GM21381 (cell line): ENCODE measurements around the gene GREB1.

ENCODE experiments used
- ATAC-seq: cut with Tn5 transposase; IDR thresholded peaks from one replicate; pipeline ENCODE4 v1.9.1; 2021; ENCODE audit warnings: mild to moderate bottlenecking, moderate library complexity; ENCODE audit not compliant: unreplicated experiment

The GREB1 gene

GRCh38 chr2:11533278-11534070 lies at the start of gene GREB1:
GREB1 (plus strand) TSS chr2:11534045; CDS start chr2:11556615, 22,570 bp downstream.
- no peak for ATAC-seq

- no peak for ATAC-seq
Measured at GRCh38 chr2:11488809-11489208, 45.0 kb upstream of the GREB1 start.

- ATAC-seq = no peak
Measured at GRCh38 chr2:11490194-11490593, 43.7 kb upstream of the GREB1 start.

GRCh38 chr2:11491348-11491933 lies 42.4 kb upstream of the GREB1 start:
- no peak for ATAC-seq

GRCh38 chr2:11492244-11492643 lies 41.6 kb upstream of the GREB1 start:
- no peak for ATAC-seq

GRCh38 chr2:11492720-11493119 lies 41.1 kb upstream of the GREB1 start:
- ATAC-seq = no peak

GRCh38 chr2:11493282-11493681 lies 40.6 kb upstream of the GREB1 start:
- ATAC-seq = no peak

GRCh38 chr2:11494310-11494709 lies 39.5 kb upstream of the GREB1 start:
- no peak for ATAC-seq

GRCh38 chr2:11495844-11496681 lies 37.8 kb upstream of the GREB1 start:
- ATAC-seq = no peak

- peak; percentile 70 for ATAC-seq
Measured at GRCh38 chr2:11498543-11499034, 35.3 kb upstream of the GREB1 start.

- ATAC-seq = no peak
Measured at GRCh38 chr2:11499081-11499743, 34.6 kb upstream of the GREB1 start.

GRCh38 chr2:11500702-11501303 lies 33.0 kb upstream of the GREB1 start:
- peak; percentile 46 for ATAC-seq

GRCh38 chr2:11502740-11503292 lies 31.0 kb upstream of the GREB1 start:
- no peak for ATAC-seq

GRCh38 chr2:11503354-11503927 lies 30.4 kb upstream of the GREB1 start:
- no peak for ATAC-seq

GRCh38 chr2:11505652-11506610 lies 27.9 kb upstream of the GREB1 start:
- peak; percentile 68 for ATAC-seq

- ATAC-seq = no peak
Measured at GRCh38 chr2:11506611-11506969, 27.3 kb upstream of the GREB1 start.

GRCh38 chr2:11507517-11507916 lies 26.3 kb upstream of the GREB1 start:
- ATAC-seq = no peak

GRCh38 chr2:11508279-11508678 lies 25.6 kb upstream of the GREB1 start:
- no peak for ATAC-seq
